ENCODE measurements around the gene DNAH17. TPM values are rescaled to one million over a fixed set of nuclear protein-coding genes. Genes with fewer than 3 reads are reported as not detected.

The DNAH17 gene
- total RNA-seq, 1 experiment from 2014 or later = 0.76 TPM

GRCh38 chr17:78601577-78602190, 24.5 kb upstream of the DNAH17 start:
- no peaks in the 10 kb centered on the region for H4K20me1 ChIP-seq (ENCODE audit: insufficient read depth)
- no peak overlapping the region for H3K4me3 ChIP-seq
- no TSS peak for BruUV-seq (replicated peaks)
- H3K36me3 ChIP-seq (ENCODE audit: low read depth) = no peaks in the 10 kb centered on the region
- H3F3A ChIP-seq (ENCODE audit: insufficient read depth, low read depth) = no peaks in the 10 kb centered on the region
- CTCF ChIA-PET = no interaction called here
- H3K9me2 ChIP-seq (ENCODE audit: insufficient read depth) = no peaks in the 10 kb centered on the region
- peaks cover 11% of the 10 kb centered on the region for H3K4me1 ChIP-seq (replicated peaks; ENCODE audit: insufficient read depth)
- POLR2A ChIA-PET (ENCODE audit: unreplicated experiment) = no interaction called here
- DNase-seq = no peak
- H3K79me2 ChIP-seq (ENCODE audit: low read depth) = no peaks in the 10 kb centered on the region
- no peaks in the 10 kb centered on the region for H3K27me3 ChIP-seq (ENCODE audit: insufficient read depth, low read depth)
- no peak overlapping the region for H3K27ac ChIP-seq
- intact Hi-C loops (cut with micrococcal nuclease; ENCODE audit: unreplicated experiment) = no loop called here
- no peak overlapping the region for H3K4me2 ChIP-seq
- TF ChIP-seq CTCF (conservative IDR thresholded peaks at IDR 0.05) (no peak), EZH2 (IDR thresholded peaks at IDR 0.05; ENCODE audit: low read depth) (no peak)
- H3K9me3 ChIP-seq (ENCODE audit: insufficient read depth, low read depth) = no peaks in the 10 kb centered on the region
- H2AFZ ChIP-seq = no peak overlapping the region

GRCh38 chr17:78600181-78600721, 23.1 kb upstream of the DNAH17 start:
- no peak for TF ChIP-seq CTCF (conservative IDR thresholded peaks at IDR 0.05)
- no peak for TF ChIP-seq EZH2 (IDR thresholded peaks at IDR 0.05; ENCODE audit: low read depth)
- Histone ChIP-seq H3K9me3 (ENCODE audit: insufficient read depth, low read depth) (no peaks in the 10 kb centered on the region), H3K27me3 (ENCODE audit: insufficient read depth, low read depth) (no peaks in the 10 kb centered on the region), H3K9me2 (ENCODE audit: insufficient read depth) (no peaks in the 10 kb centered on the region), H3K4me2 (no peak overlapping the region), H3K36me3 (ENCODE audit: low read depth) (no peaks in the 10 kb centered on the region), H3K4me1 (replicated peaks; ENCODE audit: insufficient read depth) (peaks cover 13% of the 10 kb centered on the region), H3K4me3 (no peak overlapping the region), H4K20me1 (ENCODE audit: insufficient read depth) (no peaks in the 10 kb centered on the region), H3K27ac (no peak overlapping the region), H2AFZ (no peak overlapping the region), H3K79me2 (ENCODE audit: low read depth) (no peaks in the 10 kb centered on the region), H3F3A (ENCODE audit: insufficient read depth, low read depth) (no peaks in the 10 kb centered on the region)
- ChIA-PET CTCF (interaction anchor here (0.6 kb wide), 1 partner anchor 586 kb away, joined by 3 read pairs; no protein-coding TSS in a partner anchor), POLR2A (ENCODE audit: unreplicated experiment) (interaction anchor here (0.6 kb wide), 1 partner anchor 1251 kb away, joined by 3 read pairs; no protein-coding TSS in a partner anchor)
- BruUV-seq (replicated peaks) = no TSS peak
- DNase-seq = no peak
- intact Hi-C loops (cut with micrococcal nuclease; ENCODE audit: unreplicated experiment) = no loop called here

GRCh38 chr17:78599419-78599818, 22.2 kb upstream of the DNAH17 start:
- Histone ChIP-seq H3K79me2 (ENCODE audit: low read depth) (no peaks in the 10 kb centered on the region), H3F3A (ENCODE audit: insufficient read depth, low read depth) (no peaks in the 10 kb centered on the region), H3K27ac (no peak overlapping the region)

More at GRCh38 chr17:78599419-78599818, 22.2 kb upstream of the DNAH17 start:
- Histone ChIP-seq H3K4me2 (no peak overlapping the region), H3K9me2 (ENCODE audit: insufficient read depth) (no peaks in the 10 kb centered on the region), H3K36me3 (ENCODE audit: low read depth) (no peaks in the 10 kb centered on the region), H3K27me3 (ENCODE audit: insufficient read depth, low read depth) (no peaks in the 10 kb centered on the region), H3K4me3 (no peak overlapping the region), H4K20me1 (ENCODE audit: insufficient read depth) (no peaks in the 10 kb centered on the region), H3K9me3 (ENCODE audit: insufficient read depth, low read depth) (no peaks in the 10 kb centered on the region; the same call in 1 of the 2 replicates), H3K4me1 (replicated peaks; ENCODE audit: insufficient read depth) (peaks cover 16% of the 10 kb centered on the region), H2AFZ (no peak overlapping the region)
- intact Hi-C loops (cut with micrococcal nuclease; ENCODE audit: unreplicated experiment) = no loop called here
- no peak for DNase-seq
- TF ChIP-seq EZH2 (IDR thresholded peaks at IDR 0.05; ENCODE audit: low read depth) = no peak
- TF ChIP-seq CTCF (conservative IDR thresholded peaks at IDR 0.05) = no peak
- ChIA-PET POLR2A (ENCODE audit: unreplicated experiment) (no interaction called here), CTCF (no interaction called here)
- BruUV-seq (replicated peaks) = no TSS peak
